HG03280 (cell line): ENCODE results near the gene GCDH.
"Not testable (repeated sequence)": the region's sequence is repeated elsewhere in the genome, so short reads cannot be mapped to it uniquely, and the experiment has no call there.

ENCODE experiments used
- ATAC-seq: cut with Tn5 transposase; IDR thresholded peaks from one replicate; pipeline ENCODE4 v1.9.1; 2021; ENCODE audit warnings: mild to moderate bottlenecking, moderate library complexity; ENCODE audit not compliant: unreplicated experiment

Gene GCDH

DNA sequence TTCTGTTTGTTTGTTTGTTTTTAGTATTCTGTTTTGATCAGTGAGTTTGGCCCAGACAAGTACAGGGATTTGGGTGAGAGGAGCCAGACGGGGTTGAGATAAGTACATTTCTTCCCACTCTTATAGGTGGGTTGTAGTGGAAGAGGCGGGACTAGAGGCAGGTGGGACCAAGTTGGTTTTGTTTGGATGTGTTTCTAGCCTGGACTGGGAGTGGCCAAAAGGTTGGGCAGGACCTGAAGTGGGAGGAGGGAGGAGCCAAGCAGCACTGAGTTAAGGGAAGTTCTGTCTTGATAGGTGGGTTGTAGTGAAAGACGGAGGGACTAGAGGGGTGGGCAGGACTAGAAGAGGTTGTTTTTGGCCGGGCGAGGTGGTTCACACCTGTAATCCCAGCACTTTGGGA lies 18.7 kb upstream of the GCDH start:
- no peak for ATAC-seq

DNA sequence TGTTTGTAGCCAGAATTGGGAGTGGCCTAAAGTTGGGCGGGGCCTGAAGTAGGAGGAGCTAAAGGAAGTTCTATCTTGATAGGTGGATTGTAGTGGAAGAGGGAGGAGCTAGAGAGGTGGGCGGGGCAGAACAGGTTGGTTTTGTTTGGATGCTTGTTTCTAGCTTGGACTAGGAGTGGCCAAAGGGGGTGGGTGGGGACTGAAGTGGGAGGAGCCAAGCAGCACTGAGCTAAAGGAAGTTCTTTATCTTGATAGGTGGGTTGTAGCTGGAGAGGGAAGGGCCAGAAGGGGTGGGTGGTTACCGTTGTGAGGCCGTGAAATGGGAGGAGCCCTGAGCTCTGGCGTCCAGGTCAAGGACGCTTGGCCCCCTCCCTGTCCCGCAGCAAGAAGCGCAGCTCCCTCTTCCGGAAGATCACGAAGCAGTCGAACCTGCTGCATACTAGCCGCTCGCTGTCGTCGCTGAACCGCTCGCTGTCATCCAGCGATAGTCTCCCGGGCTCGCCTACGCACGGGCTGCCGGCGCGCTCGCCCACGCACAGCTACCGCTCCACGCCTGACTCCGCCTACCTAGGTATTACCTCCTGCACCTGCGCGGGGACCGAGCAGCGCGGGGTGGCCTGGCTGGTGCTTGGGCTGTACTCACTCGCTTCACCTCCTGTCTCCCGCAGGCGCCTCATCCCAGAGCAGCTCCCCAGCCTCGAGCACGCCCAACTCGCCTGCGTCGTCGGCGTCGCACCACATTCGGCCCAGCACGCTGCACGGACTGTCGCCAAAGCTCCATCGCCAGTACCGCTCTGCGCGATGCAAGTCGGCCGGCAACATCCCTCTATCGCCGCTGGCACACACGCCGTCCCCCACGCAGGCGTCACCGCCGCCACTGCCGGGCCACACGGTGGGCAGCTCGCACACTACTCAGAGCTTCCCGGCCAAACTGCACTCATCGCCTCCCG lies 17.7 kb upstream of the GCDH start:
- ATAC-seq, result no peak

DNA sequence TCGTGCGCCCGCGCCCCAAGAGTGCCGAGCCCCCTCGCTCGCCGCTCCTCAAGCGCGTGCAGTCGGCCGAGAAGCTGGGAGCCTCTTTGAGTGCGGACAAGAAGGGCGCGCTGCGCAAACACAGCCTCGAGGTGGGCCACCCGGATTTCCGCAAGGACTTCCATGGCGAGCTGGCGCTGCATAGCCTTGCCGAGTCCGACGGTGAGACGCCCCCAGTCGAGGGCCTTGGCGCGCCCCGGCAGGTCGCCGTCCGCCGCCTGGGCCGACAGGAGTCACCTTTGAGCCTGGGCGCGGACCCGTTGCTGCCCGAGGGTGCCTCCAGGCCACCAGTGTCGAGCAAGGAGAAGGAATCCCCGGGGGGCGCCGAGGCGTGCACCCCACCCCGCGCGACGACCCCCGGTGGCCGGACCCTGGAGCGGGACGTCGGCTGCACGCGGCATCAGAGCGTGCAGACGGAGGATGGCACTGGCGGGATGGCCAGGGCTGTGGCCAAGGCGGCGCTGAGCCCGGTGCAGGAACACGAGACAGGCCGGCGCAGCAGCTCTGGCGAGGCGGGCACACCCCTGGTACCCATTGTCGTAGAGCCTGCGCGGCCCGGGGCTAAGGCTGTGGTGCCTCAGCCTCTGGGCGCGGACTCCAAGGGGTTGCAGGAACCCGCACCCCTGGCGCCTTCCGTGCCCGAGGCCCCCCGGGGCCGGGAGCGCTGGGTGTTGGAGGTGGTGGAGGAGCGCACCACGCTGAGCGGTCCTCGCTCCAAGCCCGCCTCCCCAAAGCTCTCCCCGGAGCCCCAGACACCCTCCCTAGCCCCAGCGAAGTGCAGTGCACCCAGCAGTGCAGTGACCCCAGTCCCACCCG lies 16.8 kb upstream of the GCDH start:
- ATAC-seq, result no peak

DNA sequence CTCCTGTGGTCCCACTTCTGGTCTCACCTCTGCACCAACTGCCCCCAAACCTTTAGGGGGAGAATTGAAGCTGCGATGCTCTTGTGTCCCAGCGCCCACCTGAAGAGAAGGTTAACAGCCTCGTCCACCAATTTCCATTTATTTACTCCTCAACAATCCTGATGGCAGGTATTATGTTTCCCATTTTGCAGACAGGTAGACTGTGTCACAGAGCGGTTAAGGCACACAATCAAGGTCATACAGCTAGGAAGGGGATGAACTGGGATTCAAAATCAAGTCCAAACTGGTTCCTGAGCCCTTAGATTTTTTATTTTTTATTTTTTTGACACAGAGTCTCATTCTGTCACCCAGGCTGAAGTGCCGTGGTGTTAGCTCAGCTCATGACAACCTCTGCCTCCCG lies 15.9 kb upstream of the GCDH start:
- no peak for ATAC-seq

DNA sequence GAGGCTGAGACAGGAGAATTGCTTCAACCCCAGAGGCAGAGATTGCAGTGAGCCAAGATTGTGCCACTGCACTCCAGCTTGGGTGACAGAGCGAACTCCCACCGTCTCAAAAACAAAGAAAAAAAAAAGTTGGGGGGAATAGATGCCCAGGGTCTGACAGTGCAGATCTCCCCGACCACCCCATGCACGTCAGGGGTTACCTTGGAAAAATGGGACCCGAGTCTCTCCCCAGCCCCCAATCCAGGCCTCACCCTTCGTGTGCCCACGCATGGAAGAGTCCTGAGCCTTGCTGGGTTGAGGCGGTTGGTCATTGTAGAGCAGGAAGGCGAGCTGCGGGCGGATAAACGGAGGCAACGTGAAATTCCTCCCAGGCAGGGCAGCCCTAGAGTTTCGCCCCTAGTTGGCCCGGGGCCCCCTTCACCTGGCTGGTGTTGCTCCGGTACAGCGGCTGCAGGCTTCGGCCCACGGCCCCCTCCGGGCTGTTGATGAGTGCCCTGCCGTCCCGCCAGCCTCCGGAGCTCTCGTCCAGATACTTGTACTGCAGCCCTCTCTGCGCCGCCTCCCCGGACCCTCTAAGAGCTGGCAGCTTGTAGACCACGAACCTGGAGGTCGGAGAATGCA lies 10.3 kb upstream of the GCDH start:
- peak; percentile 18 for ATAC-seq

DNA sequence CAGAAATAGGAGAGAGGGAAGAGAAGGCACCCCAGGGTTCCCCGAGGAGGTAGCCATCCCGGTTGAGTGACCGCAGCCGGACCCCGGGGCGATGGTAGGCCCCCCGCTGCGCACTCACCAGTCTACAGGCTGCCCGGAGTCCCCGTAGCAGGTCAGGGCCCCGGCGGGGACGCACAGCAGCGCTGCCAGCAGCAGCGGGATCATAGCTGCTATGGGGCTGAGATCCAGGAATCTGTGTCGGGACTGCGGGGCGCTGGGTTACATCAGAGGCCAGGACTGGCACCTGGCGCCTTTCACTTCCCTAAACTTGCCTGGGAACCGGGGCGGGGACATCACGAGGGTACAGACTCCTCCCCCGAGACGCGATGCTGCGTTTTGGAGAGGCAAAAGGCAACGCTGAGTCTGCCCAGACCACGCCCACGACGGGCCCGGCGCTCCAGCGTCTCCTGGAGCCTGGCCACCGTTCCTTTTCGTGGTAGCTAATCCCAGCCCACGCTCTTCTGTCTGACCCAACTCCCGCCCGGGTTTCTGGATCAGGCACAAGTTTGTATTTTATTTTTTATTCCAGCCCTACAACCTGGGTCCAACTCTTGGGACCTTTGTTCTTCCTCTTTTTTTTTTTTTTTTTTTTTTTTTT lies 9.7 kb upstream of the GCDH start, which contains the start of gene DNASE2:
DNASE2 (minus strand) TSS at position 278 of the 637 bp plus-strand sequence; CDS start at position 204, 74 bp downstream.
- peak; percentile 72 for ATAC-seq

DNA sequence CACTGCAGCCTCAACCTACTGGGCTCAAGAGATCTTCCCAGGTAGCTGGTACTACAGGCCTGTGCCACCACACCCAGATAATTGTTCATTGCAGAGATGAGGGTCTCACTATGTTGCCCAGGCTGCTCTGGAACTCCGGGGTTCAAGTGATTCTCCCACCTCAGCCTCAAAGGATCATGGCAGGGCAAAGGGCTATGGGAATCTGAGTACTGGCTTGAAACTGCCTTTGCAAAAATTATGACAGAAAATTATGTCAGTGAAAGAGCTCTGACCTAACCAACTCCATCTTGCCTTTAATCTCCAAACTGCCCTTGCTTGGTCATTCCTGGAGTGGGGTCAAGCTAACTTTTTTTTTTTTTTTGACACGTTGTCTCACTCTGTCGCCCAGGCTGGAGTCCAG lies 8.4 kb upstream of the GCDH start:
- no peak for ATAC-seq

DNA sequence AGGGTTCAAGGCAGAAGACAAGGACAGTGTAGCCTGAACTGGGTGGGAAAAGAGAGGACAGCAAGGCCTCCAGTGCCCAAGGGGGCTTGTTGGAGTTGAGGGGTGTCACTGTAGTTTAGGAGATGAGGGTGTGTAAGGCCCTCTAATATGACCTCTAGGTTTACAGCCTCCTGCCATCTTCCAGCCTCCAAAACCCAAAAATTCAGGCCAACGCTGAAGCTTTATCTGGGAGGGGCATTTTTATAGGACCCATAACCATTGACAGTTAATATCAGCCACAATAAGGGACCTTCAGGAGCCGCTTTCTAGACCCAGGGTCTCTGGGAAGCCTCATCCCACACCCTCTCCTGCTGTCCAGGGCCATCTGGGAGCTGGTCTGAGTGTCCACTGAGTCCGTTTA lies 6.8 kb upstream of the GCDH start:
- ATAC-seq, result no peak

DNA sequence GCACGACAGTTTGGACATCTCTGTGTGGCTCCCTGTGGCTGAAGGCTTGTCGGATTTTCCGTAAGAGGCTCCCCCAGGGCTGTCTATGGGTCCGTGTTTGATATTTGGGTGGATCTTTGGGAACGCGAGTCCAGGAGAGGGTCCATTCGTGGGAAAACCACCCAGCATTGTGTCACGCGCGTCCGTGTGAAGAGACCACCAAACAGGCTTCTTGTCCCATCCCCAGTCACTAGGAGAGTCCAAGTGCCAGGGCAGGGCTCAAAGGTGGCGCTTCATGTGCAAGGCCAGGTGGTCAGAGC lies 6.4 kb upstream of the GCDH start:
- no peak for ATAC-seq

DNA sequence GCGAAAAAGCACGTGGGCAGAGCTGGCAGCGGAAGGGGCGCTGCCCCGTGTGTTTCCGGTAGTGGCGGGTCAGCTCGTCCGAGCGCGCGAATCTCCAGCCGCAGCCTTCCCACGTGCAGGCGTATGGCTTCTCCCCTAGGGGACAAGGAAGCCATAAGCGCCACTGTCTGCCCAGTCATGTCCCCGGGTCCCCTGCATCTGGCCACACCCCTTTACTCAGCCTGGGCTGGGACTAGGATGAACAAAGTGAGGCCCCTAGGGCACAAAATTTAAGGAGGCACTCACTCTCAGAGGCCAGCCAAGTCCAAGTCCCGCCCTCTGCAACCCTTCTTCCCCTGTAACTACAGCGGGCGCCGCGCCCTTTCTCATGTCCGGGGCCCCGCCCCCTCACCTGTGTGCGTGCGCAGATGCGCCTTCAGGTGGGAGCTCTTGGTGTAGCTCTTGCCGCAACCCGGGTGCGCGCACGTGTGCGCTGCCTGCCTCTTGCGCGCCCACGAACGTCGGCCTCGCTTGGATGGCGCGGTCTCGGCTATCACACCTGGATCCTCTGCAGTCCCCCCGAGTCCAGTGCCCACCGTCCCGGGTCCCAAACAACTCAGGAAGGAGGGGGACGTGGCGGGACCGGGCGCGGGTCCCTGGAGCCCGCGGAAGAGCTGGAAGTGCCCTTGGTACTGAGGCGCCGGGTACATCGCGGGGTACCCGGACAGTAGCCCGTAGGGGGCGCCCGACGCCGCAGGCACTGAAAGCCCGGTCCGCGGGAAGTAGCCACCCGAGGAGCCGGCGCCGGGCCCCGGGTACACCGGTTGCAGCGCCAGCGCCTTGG lies 5.8 kb upstream of the GCDH start:
- peak; percentile 43 for ATAC-seq

DNA sequence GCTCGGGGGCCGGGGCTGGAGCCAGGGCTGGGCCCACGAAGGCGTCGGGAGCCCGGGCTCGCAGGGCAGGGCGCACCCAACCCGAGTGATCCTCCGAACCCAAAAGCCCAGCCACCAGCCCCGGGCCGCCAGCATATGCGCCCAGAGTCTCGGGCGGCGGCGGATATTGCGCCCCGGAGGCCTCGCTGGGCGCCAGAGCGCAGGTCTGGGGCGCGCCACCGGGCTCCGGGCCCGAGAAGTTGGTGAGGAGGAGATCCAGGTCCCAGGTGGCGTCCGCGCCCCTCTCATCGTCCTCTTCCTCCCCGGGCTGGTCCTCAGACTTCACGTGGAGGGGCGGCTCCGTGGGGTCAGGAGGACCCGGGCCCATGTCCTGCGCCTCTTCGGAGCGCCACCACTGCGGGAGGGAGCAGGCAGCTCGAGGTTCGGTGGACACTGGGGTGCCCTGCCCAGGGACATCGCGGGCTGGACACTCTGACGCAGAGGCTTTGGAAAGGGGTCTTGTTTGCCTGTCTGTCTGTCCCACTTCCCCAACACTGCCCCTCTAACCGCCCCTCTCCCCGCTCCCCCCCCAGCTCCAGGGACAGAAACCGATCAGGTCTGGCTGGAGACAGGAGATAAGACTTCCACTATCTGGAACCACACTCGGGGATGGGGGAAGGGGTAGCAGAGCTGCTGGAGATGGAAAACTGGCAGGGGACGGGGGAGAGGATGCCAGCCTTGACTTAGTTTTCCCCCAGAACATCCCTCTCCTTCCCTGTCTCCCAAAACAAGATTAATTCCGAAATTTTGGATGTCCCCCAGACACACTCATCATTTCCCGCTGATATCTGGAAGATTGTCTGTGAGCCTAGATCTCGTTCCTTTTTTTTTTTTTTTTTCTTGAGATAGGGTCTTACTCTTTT lies 5.0 kb upstream of the GCDH start:
- ATAC-seq, result peak; percentile 2

DNA sequence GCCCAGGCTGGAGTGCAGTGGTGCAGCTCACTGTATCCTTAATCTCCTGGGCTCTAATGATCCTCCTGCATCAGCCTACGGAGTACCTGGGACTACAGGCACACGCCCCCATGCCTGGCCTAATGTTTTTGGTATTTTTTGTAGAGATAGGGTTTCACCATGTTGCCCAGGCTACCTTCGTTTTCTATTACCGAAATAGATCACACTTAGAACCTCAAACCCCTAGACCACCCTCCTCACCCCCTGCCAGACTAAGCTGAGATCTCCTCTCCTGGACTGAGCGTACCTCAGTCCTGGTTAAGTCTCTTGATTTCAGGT lies 4.3 kb upstream of the GCDH start:
- ATAC-seq, result no peak

DNA sequence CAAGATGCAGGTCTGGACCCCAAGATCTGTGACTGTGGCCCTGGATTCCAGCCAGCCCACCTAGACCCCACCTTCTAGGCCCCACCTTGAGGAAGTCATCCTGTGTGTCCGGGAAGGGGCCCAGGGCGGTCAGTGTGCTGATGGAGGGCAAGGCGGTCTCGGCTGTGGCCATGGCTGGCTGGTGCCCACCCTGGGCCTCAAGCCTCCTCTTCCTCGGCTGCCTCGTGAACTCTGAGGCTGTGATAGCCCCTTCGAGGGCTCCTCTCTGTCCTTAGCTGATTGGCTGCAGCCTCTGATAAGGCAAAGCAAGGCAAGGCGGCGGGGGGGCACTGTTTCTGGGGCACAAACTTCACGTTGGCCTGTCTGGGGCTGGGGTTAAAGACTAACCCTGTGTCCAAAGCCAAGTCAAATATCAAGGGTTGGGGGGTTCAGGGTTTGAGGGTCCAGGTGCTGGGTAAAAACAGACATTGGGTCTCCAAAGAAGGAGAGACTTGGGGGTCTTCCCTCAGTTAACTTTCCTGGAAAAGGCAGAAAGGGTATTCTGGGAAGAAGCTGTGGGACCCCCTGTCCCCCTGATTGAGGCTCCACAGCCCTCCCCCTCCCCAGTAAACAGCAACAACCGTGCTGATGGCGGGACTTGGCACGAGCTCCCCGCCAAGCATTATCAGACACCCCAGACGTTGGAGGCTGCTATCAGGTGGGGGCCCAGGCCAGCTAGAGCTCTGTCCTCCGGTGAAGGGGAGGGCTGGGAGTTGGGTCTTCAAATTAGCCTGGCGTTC lies 3.8 kb upstream of the GCDH start, which contains the start of gene KLF1:
KLF1 (minus strand) TSS at position 233 of the 779 bp plus-strand sequence; CDS start at position 172, 61 bp downstream.
- ATAC-seq, result no peak

DNA sequence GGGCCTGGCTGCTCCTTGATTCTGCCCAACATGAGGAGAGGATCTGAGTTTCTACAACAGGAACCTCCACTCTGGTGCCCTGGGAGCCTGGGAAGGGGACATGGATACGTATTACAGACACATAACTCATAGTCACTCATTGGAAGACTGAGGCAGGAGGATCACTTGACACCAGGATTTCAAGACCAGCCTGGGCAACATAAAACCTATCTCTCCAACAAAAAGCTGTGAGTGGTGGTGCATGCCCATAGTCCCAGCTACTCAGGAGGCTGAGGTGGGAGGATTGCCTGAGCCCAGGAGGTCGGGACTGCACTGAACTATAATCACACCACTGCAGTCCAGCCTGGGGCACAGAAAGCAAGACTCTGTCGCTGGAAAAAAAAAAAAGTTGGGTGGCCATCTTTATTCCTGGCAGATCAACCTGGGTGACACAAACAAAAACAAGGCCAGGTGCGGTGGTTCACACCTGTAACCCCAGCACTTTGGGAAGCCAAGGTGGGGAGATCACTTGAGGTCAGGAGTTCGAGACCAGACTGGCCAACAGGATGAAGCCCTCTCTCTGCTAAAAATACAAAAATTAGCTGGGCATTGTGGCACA lies 2.9 kb upstream of the GCDH start:
- no peak for ATAC-seq

DNA sequence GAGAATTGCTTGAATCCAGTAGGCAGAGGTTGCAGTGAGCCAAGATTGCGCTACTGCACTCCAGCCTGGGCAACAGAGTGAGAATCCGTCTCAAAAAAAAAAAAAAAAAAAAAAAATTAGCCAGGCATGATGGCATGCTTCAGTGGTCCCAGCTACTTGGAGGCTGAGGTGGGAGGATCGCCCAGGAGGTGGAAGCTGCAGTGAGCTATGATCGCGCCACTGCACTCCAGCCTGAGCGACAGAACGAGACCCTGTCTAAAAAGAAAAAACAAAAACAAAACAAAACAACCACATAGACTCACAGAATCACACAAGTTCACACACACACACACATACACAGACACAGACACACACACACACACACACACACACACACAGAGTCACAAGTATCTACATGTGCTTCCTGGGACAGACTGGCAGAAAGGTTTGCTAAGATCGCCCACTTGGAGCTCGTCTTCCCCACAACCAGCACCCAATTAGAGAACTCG lies 617 bp upstream of the GCDH start:
- not testable (repeated sequence) for ATAC-seq

DNA sequence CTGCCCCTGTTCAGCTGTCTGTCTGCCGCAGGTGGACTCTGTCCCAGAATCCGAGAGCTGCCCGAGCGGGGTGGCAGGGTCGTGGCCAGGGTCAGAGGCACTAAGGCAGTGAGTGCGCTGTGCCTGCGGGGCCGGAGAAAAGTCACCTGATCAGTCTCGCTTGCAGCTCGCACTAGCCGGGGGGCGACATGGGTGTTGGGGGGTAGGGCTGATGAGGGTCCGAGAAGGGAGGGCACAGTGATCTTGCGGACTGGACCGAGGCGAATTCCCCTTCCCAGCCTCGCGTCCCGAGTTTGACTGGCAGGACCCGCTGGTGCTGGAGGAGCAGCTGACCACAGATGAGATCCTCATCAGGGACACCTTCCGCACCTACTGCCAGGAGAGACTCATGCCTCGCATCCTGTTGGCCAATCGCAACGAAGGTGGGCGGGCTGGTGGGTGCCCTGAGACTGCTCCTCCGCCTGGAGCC lies 627 bp downstream of the GCDH start:
- ATAC-seq, result no peak

DNA sequence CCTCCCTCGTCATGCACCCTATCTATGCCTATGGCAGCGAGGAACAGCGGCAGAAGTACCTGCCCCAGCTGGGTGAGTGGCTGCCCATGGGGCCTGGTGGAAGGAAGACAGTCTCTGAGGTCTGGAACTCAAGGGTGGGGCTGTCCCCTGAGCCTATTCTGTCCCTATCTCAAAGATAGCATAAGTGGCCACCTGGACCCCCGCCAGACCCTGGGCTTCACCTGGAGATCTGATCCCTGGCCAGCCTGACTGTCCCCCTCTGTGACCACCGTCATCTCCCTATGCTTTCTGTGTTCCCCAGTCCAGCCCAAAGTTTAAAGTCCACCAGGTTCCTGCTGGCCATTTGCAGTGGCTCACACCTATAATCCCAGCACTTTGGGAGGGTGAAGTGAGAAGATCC lies 2.6 kb downstream of the GCDH start:
- no peak for ATAC-seq

DNA sequence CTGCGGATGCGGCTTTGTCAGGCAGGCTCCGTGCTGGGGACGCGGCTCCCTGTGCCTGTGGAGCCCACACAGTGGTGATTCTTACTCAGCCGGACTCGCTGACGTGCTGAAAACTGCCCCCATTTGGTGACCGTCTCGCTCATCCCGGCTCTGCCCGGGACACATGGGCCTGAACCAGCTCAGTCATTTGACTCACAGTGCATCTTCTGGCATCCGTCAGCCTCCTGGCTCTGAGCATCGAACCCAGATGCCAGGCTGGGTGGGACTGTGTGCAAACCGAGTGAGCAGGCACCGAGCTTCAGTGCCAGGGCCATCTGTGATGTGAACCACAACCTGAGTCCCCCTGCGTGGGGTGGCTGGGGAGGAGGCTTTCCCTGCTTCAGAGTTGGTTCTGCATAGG lies 5.5 kb downstream of the GCDH start:
- no peak for ATAC-seq
